Measurements from ENCODE around the gene LIPC. TPM values are rescaled to one million over a fixed set of nuclear protein-coding genes. Genes with fewer than 3 reads are reported as not detected.

Gene LIPC
- total and polyA plus RNA-seq, 10 donors, result 0.47 to 2.5 (median 1.0) TPM

DNA sequence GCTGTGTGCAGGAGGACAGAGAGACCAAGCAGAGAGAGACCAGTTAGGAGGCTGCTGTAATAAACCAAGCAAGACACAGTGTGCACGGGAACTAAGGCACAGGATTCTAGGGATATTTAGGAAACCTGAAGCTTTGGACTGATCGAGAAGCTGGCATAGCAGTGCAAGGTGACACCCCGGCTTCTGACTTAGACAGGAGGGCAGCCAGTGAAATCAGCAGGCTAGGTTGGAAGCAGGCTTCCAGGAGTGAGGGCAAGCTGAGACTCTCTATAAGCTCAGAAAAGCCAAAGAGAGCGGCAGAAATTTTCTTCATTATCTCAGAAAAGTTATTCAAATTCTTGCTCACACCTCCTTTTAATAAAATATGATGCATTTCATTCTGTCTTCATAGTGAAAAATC lies 104.6 kb downstream of the LIPC start:
- Histone ChIP-seq H3K36me3 (no peaks in the 10 kb centered on the region), H3K27ac (no peak overlapping the region), H3K4me1 (no peaks in the 10 kb centered on the region), H3K4me3 (no peak overlapping the region), H3K27me3 (replicated peaks in 1 of 7) (no peaks in the 10 kb centered on the region), H3K9me3 (peaks cover 0 to 3% (median 0%) of the 10 kb centered on the region in 8 donors)
- TF ChIP-seq POLR2AphosphoS5 (IDR thresholded peaks at IDR 0.05), result no peak
- no peak for TF ChIP-seq POLR2A (IDR thresholded peaks at IDR 0.05)
- TF ChIP-seq, protein P1, sequence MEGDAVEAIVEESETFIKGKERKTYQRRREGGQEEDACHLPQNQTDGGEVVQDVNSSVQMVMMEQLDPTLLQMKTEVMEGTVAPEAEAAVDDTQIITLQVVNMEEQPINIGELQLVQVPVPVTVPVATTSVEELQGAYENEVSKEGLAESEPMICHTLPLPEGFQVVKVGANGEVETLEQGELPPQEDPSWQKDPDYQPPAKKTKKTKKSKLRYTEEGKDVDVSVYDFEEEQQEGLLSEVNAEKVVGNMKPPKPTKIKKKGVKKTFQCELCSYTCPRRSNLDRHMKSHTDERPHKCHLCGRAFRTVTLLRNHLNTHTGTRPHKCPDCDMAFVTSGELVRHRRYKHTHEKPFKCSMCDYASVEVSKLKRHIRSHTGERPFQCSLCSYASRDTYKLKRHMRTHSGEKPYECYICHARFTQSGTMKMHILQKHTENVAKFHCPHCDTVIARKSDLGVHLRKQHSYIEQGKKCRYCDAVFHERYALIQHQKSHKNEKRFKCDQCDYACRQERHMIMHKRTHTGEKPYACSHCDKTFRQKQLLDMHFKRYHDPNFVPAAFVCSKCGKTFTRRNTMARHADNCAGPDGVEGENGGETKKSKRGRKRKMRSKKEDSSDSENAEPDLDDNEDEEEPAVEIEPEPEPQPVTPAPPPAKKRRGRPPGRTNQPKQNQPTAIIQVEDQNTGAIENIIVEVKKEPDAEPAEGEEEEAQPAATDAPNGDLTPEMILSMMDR (IDR thresholded peaks at IDR 0.05 in 8 of 11, conservative IDR thresholded peaks at IDR 0.05 in 3 of 11), result no peak
- WGBS, 5 donors, result 80 to 95% (median 90%) methylated on average over 4 of the region's 4 CpGs
- no peak for DNase-seq
- intact Hi-C loops (cut with DNase I; ENCODE audit: low total_unique reads), result no loop called here

DNA sequence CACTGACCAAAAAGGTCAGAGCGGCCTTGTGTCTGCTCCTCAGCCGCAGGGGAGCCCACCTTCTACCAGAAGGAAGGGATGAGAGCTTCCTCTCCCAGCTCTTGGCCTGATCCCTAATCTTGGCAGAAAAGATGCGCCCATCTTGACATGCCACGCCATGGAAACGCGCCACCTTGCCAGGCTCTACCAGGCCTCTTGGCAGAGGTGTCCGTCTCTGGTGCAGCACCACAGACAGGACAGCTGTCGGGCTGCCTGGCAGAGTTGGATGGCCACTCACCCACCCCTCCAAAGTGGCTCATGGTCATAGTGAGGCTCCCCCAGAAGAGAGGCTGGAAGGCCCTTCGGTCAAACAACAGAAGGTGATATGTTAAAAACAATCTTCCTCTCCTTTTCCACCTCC lies 105.2 kb downstream of the LIPC start:
- TF ChIP-seq POLR2A (IDR thresholded peaks at IDR 0.05), result no peak
- TF ChIP-seq POLR2AphosphoS5 (IDR thresholded peaks at IDR 0.05), result no peak
- TF ChIP-seq, protein P1 (IDR thresholded peaks at IDR 0.05 in 8 of 11, conservative IDR thresholded peaks at IDR 0.05 in 3 of 11), result no peak
- 92 to 97% (median 96%) methylated on average over 7 to 9 of the region's 9 CpGs for WGBS, 5 donors
- DNase-seq, result no peak
- peaks cover 0 to 3% (median 0%) of the 10 kb centered on the region in 8 donors for H3K9me3 ChIP-seq
- H3K4me1 ChIP-seq, result no peaks in the 10 kb centered on the region
- H3K27ac ChIP-seq, result no peak overlapping the region
- intact Hi-C loops (cut with DNase I; ENCODE audit: low total_unique reads), result no loop called here
- no peaks in the 10 kb centered on the region for H3K36me3 ChIP-seq
- H3K27me3 ChIP-seq (replicated peaks in 1 of 7), result no peaks in the 10 kb centered on the region
- H3K4me3 ChIP-seq, result no peak overlapping the region

DNA sequence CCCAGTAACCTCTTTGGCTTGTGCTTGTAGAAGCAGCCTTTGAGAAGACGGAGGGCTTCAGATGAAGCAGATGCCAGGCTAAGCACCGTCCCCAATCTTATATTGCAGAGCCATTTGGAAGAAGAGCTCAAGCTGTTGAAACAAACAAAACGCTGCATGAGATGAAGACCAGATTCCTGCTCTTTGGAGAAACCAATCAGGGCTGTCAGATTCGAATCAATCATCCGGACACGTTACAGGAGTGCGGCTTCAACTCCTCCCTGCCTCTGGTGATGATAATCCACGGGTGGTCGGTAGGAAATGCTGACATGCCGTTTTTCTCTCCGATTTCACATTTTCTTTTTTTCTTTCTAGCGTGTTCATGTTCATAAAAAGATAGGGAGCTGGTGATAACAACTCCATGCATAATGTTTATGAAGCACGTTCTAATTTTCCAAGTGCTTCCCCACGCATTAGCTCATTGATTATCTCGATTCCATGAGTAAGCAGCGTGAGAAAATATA lies 106.5 kb downstream of the LIPC start:
- no peak overlapping the region for H3K4me3 ChIP-seq
- peaks cover 0 to 3% (median 0%) of the 10 kb centered on the region in 8 donors for H3K9me3 ChIP-seq
- intact Hi-C loops (cut with DNase I; ENCODE audit: low total_unique reads), result no loop called here
- TF ChIP-seq, protein P1 (IDR thresholded peaks at IDR 0.05 in 8 of 11, conservative IDR thresholded peaks at IDR 0.05 in 3 of 11), result no peak
- no peak for TF ChIP-seq POLR2AphosphoS5 (IDR thresholded peaks at IDR 0.05)
- TF ChIP-seq POLR2A (IDR thresholded peaks at IDR 0.05), result no peak
- H3K27me3 ChIP-seq (replicated peaks in 1 of 7), result no peaks in the 10 kb centered on the region
- H3K27ac ChIP-seq, result no peak overlapping the region
- H3K36me3 ChIP-seq, result no peaks in the 10 kb centered on the region
- WGBS, 5 donors, result 78 to 91% (median 89%) methylated on average over 16 of the region's 16 CpGs
- no peak for DNase-seq
- H3K4me1 ChIP-seq, result no peaks in the 10 kb centered on the region

DNA sequence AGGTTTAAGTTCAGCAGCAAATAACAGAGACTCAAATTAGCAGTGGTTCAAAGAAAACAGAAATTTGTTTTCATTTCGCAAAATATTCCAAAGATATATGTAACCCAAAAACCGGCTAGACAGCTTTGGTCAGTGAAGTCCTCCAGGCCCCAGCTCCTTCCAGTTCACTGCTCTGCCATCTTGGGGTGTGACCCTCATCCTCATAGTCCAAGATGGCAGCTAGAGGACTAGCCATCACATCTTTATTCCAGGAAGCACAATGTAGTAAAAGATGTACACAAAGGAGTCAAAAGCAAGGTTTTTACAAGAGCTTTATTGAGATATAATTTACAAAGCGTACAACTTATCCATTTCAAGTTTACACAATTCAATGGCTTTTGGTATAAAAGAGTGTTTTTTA lies 107.1 kb downstream of the LIPC start:
- intact Hi-C loops (cut with DNase I; ENCODE audit: low total_unique reads), result no loop called here
- no peaks in the 10 kb centered on the region for H3K4me1 ChIP-seq
- 93 to 99% (median 96%) methylated on average over 3 of the region's 3 CpGs for WGBS, 5 donors
- TF ChIP-seq, protein P1 (IDR thresholded peaks at IDR 0.05 in 8 of 11, conservative IDR thresholded peaks at IDR 0.05 in 3 of 11), result no peak
- TF ChIP-seq POLR2AphosphoS5 (IDR thresholded peaks at IDR 0.05) (no peak), POLR2A (IDR thresholded peaks at IDR 0.05) (no peak)
- no peaks in the 10 kb centered on the region for H3K36me3 ChIP-seq
- no peaks in the 10 kb centered on the region for H3K27me3 ChIP-seq (replicated peaks in 1 of 7)
- H3K27ac ChIP-seq, result no peak overlapping the region
- no peak for DNase-seq
- peaks cover 0 to 3% (median 0%) of the 10 kb centered on the region in 8 donors for H3K9me3 ChIP-seq
- no peak overlapping the region for H3K4me3 ChIP-seq

All from spleen (tissue), 11 donors.